PC-3 (cell line): ENCODE results near the gene GAB2. TPM values are rescaled to one million over a fixed set of nuclear protein-coding genes. Genes with fewer than 3 reads are reported as not detected.

ENCODE experiments used
- ATAC-seq: fragments of 200-7000 bp; cut with Tn5 transposase; 2 replicates; pipeline ENCODE4 v1.9.1; 2020; ENCODE audit warnings: mild to moderate bottlenecking, moderate library complexity
- BruUV-seq: library from RNA; stranded (reverse); fragments of 400-500 nt; replicated peaks from 2 replicates; lab custom pipeline; 2021; lab: Mats Ljungman, UMichigan
- CTCF ChIA-PET: fragments of 300-600 bp; sonication (Branson Sonifier 250); formaldehyde crosslinking; loops from one replicate; lab custom pipeline; 2022; ENCODE audit warnings: antibody characterized with exemption; lab: Charles Lee
- POLR2A ChIA-PET: fragments of 300-600 bp; sonication (Branson Sonifier 250); formaldehyde crosslinking; loops from one replicate; lab custom pipeline; 2022; ENCODE audit warnings: antibody characterized with exemption; ENCODE audit not compliant: unreplicated experiment; lab: Charles Lee
- DNase-seq: peaks from one replicate; pipeline ENCODE4 v3.0.0-alpha.2; 2015
- H2AFZ ChIP-seq: fragments of 300-600 bp; sonication (generic); 2 replicates; pipeline ENCODE4 v1.6.0; 2016; ENCODE audit warnings: antibody characterized with exemption, low read length
- H3F3A ChIP-seq: fragments of 300-600 bp; sonication (generic); one replicate; pipeline ENCODE4 v1.6.0; 2017; ENCODE audit warnings: antibody characterized with exemption, low read length, control low read depth, mild to moderate bottlenecking; ENCODE audit not compliant: unreplicated experiment
- H3K27ac ChIP-seq: fragments of 300-600 bp; sonication (generic); 2 replicates; pipeline ENCODE4 v1.5.1; 2016; ENCODE audit warnings: mild to moderate bottlenecking, low read length
- H3K27me3 ChIP-seq: fragments of 300-600 bp; sonication (generic); 2 replicates; pipeline ENCODE4 v1.6.1; 2016; ENCODE audit warnings: low read length, mixed read lengths
- H3K36me3 ChIP-seq: fragments of 300-600 bp; sonication (generic); 2 replicates; pipeline ENCODE4 v1.6.1; 2016; ENCODE audit warnings: low read depth, mixed run types, low read length, mixed read lengths
- H3K4me1 ChIP-seq: fragments of 300-600 bp; sonication (generic); 2 replicates; pipeline ENCODE4 v1.5.1; 2016; ENCODE audit warnings: low read length; ENCODE audit not compliant: insufficient read depth
- H3K4me2 ChIP-seq: fragments of 300-600 bp; sonication (generic); 2 replicates; pipeline ENCODE4 v1.6.0; 2016; ENCODE audit warnings: low read length
- H3K4me3 ChIP-seq: fragments of 300-600 bp; sonication (generic); 2 replicates; pipeline ENCODE4 v1.5.1; 2016; ENCODE audit warnings: mild to moderate bottlenecking, low read length, mixed read lengths
- H3K79me2 ChIP-seq: fragments of 300-600 bp; sonication (generic); 2 replicates; pipeline ENCODE4 v1.6.1; 2017; ENCODE audit warnings: low read length, mixed read lengths
- H3K9ac ChIP-seq: fragments of 300-600 bp; sonication (generic); 2 replicates; pipeline ENCODE4 v1.6.0; 2016; ENCODE audit warnings: mild to moderate bottlenecking, low read length
- H3K9me2 ChIP-seq: fragments of 300-600 bp; sonication (generic); replicated peaks from 2 replicates; pipeline ENCODE4 v1.6.1; 2016; ENCODE audit warnings: mixed run types, low read length, mixed read lengths
- H3K9me3 ChIP-seq: fragments of 300-600 bp; sonication (generic); 2 replicates; pipeline ENCODE4 v1.6.1; 2016; ENCODE audit warnings: low read length, mixed read lengths
- H4K20me1 ChIP-seq: fragments of 300-600 bp; sonication (generic); 2 replicates; pipeline ENCODE4 v1.6.1; 2016; ENCODE audit warnings: low read length, mixed read lengths
- EZH2 ChIP-seq: fragments of 300-600 bp; sonication (generic); IDR thresholded peaks from one replicate; pipeline ENCODE4 v1.6.1; 2017; ENCODE audit warnings: antibody characterized with exemption, mild to moderate bottlenecking, low read length; ENCODE audit not compliant: unreplicated experiment
- EZH2phosphoT487 ChIP-seq: fragments of 300-600 bp; sonication (generic); IDR thresholded peaks from 2 replicates; pipeline ENCODE4 v1.6.1; 2018; ENCODE audit warnings: mild to moderate bottlenecking, antibody characterized with exemption, low read length, borderline replicate concordance
- intact Hi-C: fragments of 100-400 bp; cut with micrococcal nuclease; formaldehyde crosslinking; loops from 2 replicates; pipeline ENCODE4 v1.9.0; 2023
- total RNA-seq: library from RNA; depleted of rRNA; stranded (reverse); fragments of >200 nt; gene quantifications from 2 replicates; pipeline ENCODE4 v1.2.3, GENCODE V29; 2014; rRNA removed
- TF ChIP-seq, protein P1 (sequence below): fragments of 300-600 bp; sonication (generic); conservative IDR thresholded peaks from 2 replicates; pipeline ENCODE4 v1.5.1; 2017; ENCODE audit warnings: antibody characterized with exemption, low read depth, mild to moderate bottlenecking, low read length

GAB2 gene
- total RNA-seq, 1 experiment from 2014 or later: 7.1 TPM

DNA sequence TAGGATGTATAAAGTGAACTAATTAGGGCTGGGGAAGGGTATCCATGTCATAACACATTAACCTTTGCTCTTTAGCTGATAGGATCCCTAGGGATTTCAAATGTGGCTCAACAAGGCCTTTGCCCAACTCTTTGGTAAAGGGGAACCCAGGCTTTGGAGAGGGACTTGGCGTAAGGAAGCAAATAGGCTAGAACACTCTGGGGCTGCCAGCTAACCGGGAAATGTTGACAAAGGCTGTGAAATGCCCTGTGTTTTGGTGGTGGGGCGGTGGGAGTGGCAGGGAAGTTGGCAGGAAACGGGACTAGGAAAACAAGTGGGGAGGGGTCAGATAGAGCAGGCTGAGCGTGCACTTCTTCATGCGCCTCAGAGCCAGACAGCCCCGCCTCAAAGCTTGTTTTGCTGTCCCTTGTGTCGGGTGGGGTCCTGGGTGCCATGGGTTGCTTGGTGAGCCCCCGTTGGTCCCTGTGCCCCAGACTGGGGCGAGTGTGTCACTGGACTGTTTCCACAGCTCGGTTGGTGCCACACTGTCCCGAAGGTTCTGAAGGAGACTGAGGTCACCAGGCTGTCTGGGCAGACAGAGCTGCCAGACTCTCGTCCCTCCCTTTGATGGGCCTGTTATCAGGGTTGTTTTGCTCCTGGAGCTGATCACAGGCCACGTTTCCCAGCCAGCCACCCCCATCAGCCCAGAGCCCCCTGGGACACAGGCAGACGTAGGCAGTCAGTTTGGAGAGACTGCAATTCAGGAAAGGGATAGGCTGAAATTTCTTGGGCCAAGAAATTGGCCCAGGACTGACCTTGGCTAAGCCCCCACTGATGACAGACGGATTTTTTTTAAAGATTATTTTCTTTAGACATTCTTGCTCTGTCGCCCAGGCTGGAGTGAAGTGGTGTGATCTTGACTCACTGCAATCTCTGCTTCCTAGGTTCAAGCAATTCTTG lies 248.8 kb downstream of the GAB2 start:
- Histone ChIP-seq H3K9me2 (no peaks in the 10 kb centered on the region), H3K4me1 (no peaks in the 10 kb centered on the region), H4K20me1 (no peaks in the 10 kb centered on the region), H3K27ac (no peak overlapping the region), H3K4me2 (no peak overlapping the region), H3K9ac (no peak overlapping the region), H2AFZ (no peak overlapping the region), H3K4me3 (no peak overlapping the region), H3K36me3 (no peaks in the 10 kb centered on the region; the same call in 1 of the 2 replicates), H3K9me3 (no peaks in the 10 kb centered on the region), H3K79me2 (no peaks in the 10 kb centered on the region), H3F3A (no peaks in the 10 kb centered on the region), H3K27me3 (no peaks in the 10 kb centered on the region)
- TF ChIP-seq, protein P1, sequence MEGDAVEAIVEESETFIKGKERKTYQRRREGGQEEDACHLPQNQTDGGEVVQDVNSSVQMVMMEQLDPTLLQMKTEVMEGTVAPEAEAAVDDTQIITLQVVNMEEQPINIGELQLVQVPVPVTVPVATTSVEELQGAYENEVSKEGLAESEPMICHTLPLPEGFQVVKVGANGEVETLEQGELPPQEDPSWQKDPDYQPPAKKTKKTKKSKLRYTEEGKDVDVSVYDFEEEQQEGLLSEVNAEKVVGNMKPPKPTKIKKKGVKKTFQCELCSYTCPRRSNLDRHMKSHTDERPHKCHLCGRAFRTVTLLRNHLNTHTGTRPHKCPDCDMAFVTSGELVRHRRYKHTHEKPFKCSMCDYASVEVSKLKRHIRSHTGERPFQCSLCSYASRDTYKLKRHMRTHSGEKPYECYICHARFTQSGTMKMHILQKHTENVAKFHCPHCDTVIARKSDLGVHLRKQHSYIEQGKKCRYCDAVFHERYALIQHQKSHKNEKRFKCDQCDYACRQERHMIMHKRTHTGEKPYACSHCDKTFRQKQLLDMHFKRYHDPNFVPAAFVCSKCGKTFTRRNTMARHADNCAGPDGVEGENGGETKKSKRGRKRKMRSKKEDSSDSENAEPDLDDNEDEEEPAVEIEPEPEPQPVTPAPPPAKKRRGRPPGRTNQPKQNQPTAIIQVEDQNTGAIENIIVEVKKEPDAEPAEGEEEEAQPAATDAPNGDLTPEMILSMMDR: no peak
- TF ChIP-seq EZH2phosphoT487: no peak
- no peak for TF ChIP-seq EZH2
- BruUV-seq: no TSS peak
- ATAC-seq (no peak), DNase-seq (no peak)
- ChIA-PET POLR2A (no interaction called here), CTCF (no interaction called here)
- intact Hi-C loops: no loop called here

- Histone ChIP-seq H2AFZ (no peak overlapping the region), H4K20me1 (no peaks in the 10 kb centered on the region), H3K4me1 (no peaks in the 10 kb centered on the region), H3K4me2 (no peak overlapping the region), H3K9ac (no peak overlapping the region), H3K4me3 (no peak overlapping the region), H3K36me3 (no peaks in the 10 kb centered on the region), H3K27me3 (no peaks in the 10 kb centered on the region), H3K9me3 (no peaks in the 10 kb centered on the region), H3F3A (no peaks in the 10 kb centered on the region), H3K79me2 (no peaks in the 10 kb centered on the region), H3K9me2 (no peaks in the 10 kb centered on the region), H3K27ac (no peak overlapping the region)
- ChIA-PET POLR2A (no interaction called here), CTCF (no interaction called here)
- ATAC-seq: no peak
- BruUV-seq: no TSS peak
- TF ChIP-seq, protein P1: no peak
- TF ChIP-seq EZH2phosphoT487 (no peak), EZH2 (no peak)
- intact Hi-C loops: no loop called here
- no peak for DNase-seq
These were observed 250.7 kb downstream of the GAB2 start for GRCh38 chr11:78166855-78167469.

Other genes starting within 250 kb of the GAB2 start
- gene KCTD21, start 229.2 kb downstream of the GAB2 start, total RNA-seq: 9.4 and 13.0 TPM in 2 replicates
- gene USP35, start 228.9 kb downstream of the GAB2 start, total RNA-seq: 8.5 and 12.0 TPM in 2 replicates
- gene NARS2, start 157.0 kb upstream of the GAB2 start, total RNA-seq: 33.5 and 35.5 TPM in 2 replicates